ENCODE data around the gene ATN1.
A peak's percentile ranks its signal among the peaks of the same experiment; 100 is the strongest.
"Not testable (repeated sequence)": the region's sequence is repeated elsewhere in the genome, so short reads cannot be mapped to it uniquely, and the experiment has no call there.

ATN1 gene

DNA sequence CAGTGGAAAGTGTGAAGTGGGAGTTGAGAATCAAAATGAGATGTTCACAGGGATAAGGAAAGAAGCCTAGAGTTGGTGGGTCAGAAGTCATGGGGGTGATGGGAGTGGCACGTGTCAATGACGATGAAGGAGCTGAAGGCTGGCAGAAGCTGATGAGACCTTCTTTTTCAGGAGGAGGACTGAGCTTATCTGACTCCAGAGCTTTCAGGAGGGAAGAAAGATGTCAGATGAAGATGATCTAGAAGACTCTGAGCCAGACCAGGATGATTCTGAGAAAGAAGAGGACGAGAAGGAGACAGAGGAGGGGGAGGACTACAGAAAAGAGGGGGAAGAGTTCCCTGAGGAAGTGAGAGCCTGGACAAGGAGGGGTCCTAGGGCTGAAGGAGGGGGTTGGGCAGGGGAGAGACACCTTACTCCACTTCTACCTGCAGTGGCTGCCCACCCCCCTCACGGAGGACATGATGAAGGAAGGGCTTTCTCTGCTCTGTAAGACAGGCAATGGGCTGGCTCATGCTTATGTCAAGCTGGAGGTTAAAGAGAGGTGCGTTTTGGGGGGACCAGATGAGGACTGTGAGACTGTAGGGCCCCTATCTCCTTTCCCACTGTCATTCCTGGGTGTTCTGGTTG is 22.2 kb upstream of the ATN1 start:
- no peak for DNase-seq

- not testable (repeated sequence) for DNase-seq
Observed at GRCh38 chr12:6908141-6908540, 19.6 kb upstream of the ATN1 start.

- no peak for DNase-seq
Observed at GRCh38 chr12:6909421-6910145, 18.2 kb upstream of the ATN1 start.

GRCh38 chr12:6912164-6912935 is 15.4 kb upstream of the ATN1 start:
- DNase-seq = no peak

DNA sequence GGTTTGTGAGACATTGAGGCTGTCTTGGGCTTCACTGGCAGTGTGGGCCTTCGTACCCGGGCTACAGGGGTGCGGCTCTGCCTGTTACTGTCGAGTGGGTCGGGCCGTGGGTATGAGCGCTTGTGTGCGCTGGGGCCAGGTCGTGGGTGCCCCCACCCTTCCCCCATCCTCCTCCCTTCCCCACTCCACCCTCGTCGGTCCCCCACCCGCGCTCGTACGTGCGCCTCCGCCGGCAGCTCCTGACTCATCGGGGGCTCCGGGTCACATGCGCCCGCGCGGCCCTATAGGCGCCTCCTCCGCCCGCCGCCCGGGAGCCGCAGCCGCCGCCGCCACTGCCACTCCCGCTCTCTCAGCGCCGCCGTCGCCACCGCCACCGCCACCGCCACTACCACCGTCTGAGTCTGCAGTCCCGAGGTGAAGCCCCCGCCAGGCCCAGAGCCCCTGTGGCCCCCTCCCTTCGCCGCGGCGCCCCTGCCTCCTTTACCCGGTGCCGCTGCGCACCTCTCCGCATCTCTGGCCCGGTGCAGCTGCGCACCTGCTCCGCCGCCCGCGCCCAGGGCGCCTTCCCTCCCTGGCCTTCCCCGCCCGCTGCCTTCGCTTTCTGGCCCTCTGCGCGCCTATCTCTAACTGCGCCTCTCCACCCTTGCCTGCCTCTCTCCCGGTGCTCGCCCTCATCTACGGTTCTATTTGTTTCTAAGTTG is 13.4 kb upstream of the ATN1 start, which contains the start of gene ENO2:
ENO2 (plus strand) TSS at position 335 of the 701 bp plus-strand sequence. CDS start 1,253 bp downstream, outside the sequence.
- DNase-seq = peak; percentile 7

DNA sequence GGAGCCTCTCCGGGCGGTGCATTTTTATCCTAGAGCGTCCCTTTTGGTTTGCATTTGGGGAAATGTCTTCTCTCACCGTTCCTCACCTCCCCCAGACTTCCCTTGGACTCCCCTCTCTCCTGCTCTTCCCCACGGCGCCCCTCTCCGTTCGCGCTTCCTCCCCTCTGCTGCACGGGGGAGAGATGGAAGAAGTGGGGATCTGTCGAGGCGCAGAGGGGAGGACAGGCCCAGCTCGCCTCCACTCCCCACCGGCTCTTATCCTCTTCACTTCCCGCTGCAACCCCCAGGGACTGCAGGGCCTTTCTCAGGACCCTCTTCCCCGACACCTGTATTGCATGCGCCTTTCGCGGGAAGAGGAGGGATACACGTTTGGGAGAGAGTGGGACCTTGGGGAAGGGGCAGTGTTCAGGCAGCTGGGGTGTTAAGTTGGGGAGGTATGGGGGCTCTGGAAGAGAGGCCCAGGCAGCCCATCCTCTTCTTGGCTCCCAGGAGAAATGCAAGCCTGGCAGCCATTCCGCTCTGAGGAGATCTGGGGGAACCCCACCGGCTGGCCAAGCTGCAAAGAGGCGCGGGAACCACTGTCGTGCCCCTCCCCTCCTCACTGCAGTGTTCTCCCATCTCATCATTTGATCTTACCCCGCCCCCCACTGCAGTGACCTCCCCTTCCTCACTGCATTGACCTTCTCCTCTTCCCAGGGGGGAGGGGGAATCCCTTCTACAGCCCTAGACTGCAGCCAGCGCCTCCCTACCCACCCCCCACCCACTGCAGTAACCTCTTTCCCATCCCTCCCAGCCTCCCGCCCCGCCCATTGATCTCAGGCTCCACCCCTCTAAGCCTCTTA is 12.6 kb upstream of the ATN1 start:
- DNase-seq = no peak

DNA sequence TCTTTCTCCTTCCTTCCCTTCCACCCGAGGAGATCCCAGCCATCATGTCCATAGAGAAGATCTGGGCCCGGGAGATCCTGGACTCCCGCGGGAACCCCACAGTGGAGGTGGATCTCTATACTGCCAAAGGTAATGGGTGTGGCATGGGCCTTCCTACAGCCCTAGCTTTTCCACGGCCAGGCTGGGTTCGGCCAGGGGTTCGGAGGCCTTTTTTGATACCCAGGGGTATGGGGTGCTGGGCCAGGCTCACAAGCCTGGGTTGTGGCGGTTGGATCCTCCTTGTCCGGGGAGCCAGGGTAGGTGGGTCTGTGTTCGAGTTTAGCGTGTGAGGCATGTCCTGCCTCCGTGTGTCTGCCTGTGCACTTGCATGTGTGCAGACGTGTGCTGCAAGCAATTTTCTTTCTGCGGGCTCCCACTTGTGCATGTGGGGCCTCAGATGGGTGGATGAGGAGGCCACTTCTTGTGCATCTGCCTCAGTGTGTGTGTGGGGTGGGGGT is 11.9 kb upstream of the ATN1 start:
- DNase-seq = no peak

- no peak for DNase-seq
Observed at GRCh38 chr12:6916426-6917200, 11.1 kb upstream of the ATN1 start.

DNA sequence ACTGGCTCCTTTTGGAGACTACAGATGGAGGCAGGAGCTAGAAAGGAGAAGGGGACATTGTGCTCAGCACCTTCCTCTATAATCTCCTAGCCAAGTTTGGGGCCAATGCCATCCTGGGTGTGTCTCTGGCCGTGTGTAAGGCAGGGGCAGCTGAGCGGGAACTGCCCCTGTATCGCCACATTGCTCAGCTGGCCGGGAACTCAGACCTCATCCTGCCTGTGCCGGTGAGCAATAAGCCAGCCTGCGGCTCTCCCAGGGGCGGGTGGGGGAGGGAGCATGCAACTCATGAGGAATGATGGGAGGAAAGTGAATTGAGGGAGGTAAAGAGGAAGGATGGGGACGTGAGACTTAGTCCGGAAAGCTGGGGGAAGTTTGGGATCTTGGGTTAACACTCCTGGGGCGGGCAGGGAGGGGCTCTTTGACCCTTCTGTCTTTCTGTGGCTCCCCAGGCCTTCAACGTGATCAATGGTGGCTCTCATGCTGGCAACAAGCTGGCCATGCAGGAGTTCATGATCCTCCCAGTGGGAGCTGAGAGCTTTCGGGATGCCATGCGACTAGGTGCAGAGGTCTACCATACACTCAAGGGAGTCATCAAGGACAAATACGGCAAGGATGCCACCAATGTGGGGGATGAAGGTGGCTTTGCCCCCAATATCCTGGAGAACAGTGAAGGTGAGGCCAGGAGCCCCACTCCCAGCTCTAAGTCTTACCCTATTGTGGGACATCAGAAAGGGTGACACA is 10.1 kb upstream of the ATN1 start:
- DNase-seq = no peak

- DNase-seq = no peak
Observed at GRCh38 chr12:6919588-6919987, 8.2 kb upstream of the ATN1 start.

DNA sequence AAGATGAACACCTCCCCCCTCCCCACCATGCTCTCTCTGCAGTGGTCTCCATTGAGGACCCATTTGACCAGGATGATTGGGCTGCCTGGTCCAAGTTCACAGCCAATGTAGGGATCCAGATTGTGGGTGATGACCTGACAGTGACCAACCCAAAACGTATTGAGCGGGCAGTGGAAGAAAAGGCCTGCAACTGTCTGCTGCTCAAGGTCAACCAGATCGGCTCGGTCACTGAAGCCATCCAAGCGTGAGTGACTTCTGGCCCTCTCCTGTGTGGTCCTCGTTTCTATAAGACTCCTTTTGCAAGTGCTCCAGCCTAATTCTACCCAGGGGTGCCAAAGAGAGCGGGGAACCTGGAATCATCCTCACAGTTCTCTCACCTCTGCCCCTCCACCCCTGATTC is 6.2 kb upstream of the ATN1 start:
- no peak for DNase-seq

DNA sequence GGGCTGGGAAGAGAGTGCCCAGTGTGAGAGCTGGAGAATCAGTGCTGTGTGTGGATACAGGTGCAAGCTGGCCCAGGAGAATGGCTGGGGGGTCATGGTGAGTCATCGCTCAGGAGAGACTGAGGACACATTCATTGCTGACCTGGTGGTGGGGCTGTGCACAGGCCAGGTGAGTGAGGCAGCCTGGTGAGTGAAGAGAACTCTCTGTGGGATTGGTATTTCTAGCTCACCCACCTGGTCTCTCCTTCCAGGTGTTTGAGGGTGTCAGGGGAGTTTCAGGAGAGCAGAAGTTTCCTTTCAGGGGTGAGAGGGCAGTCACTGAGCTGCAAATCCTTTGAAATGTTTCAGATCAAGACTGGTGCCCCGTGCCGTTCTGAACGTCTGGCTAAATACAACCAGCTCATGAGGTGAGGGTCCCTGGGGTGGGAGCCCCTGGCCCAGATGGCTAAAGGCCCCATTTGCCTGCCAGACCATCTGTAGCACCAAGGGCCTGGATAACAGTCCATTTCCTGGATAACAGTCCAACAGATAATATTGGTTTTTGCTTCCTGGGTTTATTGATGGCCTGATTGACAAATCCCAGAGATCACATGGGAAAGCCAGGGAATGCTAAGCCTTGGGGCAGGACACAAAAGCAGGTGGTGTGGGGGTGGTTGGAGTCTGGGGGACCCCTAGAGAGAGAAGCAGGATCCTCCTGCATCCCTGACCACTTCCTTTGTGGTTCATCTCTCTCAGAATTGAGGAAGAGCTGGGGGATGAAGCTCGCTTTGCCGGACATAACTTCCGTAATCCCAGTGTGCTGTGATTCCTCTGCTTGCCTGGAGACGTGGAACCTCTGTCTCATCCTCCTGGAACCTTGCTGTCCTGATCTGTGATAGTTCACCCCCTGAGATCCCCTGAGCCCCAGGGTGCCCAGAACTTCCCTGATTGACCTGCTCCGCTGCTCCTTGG is 5.5 kb upstream of the ATN1 start:
- DNase-seq = no peak

DNA sequence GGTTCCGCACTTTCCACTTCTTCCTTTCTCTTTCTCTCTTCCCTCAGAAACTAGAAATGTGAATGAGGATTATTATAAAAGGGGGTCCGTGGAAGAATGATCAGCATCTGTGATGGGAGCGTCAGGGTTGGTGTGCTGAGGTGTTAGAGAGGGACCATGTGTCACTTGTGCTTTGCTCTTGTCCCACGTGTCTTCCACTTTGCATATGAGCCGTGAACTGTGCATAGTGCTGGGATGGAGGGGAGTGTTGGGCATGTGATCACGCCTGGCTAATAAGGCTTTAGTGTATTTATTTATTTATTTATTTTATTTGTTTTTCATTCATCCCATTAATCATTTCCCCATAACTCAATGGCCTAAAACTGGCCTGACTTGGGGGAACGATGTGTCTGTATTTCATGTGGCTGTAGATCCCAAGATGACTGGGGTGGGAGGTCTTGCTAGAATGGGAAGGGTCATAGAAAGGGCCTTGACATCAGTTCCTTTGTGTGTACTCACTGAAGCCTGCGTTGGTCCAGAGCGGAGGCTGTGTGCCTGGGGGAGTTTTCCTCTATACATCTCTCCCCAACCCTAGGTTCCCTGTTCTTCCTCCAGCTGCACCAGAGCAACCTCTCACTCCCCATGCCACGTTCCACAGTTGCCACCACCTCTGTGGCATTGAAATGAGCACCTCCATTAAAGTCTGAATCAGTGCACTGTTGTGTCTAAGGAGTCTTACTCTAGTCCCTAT is 4.6 kb upstream of the ATN1 start:
- no peak for DNase-seq

- DNase-seq = no peak
Observed at GRCh38 chr12:6923851-6924250, 3.9 kb upstream of the ATN1 start.

- no peak for DNase-seq
Observed at GRCh38 chr12:6925239-6925539, 2.6 kb upstream of the ATN1 start.

DNA sequence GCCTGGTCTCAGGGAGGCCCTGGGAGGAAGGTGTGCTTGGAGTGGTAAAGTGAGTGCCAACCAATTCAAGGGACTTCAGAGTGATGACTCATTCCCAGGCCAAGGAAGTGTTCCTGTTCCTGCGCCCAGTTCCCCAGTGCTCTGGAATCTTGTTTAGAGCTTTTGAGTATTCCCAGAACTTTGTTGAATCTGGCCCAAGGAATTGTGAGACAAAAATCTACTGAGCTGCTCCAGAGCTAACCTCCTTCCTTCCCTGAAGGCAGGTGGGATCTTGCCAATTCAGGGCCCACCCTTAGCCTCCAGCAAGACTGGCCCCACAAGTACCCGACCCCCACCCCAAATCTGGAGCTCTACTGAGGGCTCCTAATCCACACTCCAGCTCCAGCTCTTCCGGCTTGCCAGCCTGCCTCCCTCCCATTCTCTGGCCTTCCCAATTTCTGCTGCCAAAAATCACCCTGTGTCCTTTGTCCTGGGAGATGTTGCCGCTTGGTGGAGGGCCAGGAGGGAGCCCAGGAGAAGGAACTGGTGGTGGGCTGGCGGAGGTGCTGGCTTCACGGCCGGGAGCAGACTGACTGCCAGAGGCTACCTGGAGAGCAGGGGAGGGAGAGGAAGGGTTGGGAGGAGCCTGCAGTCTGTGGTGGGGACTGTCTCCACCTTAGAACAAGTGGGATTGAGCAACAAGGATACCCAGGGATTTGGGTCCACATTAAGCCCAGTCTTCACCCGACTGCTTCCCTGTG is 2.0 kb upstream of the ATN1 start:
- DNase-seq = peak; percentile 40

DNA sequence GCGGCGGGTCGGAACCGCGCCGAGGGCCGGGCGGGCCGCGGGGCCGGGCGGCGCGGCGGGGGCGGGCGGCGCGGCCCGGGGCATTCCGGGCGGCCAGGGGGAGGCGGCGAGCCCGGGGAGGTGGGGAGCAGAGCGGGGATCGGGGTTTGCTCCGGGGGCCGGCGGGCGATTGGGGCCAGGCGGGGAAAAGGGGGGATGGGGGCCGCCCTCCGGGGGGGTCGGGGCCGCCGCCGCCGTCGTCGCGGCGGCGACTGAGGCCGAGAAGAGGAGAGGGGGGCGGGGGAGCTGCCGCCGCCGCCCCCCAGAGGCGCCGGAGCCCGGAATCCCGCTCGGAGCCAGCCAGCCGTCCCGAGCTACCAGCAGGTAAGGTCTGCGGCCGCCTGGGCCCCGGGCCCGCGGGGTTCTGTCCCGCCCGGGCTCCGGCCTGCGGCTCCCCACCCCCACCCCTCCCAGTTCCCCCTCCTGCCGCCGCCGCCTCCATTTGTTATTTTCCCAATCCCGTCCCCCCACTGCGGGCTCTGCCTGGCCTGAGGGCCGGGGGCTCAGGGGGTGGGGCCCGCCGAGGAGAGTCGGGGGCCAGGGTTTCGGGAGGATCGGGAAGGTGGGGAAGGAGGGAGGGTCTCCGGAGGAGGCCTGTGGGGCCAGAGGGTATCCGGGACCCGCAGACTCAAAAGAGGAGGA is 403 bp downstream of the ATN1 start:
- no peak for DNase-seq
